Thyroid gland (tissue), 4 donors: Measurements from ENCODE around the gene ZNF408.

Source experiments
- CTCF ChIP-seq, 6 experiments: fragments of 200-600 bp in 3 of 6; fragments of 450-650 bp in 3 of 6; sonication (generic) in 3 of 6; IDR thresholded peaks; one replicate each; pipeline ENCODE4 v1.5.1; 2016 to 2019; ENCODE audit warnings: antibody characterized with exemption in 6 of 6, mild to moderate bottlenecking in 2 of 6, inconsistent platforms in 1 of 6, moderate library complexity in 1 of 6
- POLR2A ChIP-seq, 2 donors: fragments of 450-650 bp; IDR thresholded peaks; one replicate each; pipeline ENCODE4 v1.6.1; 2017; ENCODE audit warnings: antibody characterized with exemption in 2 of 2, mild to moderate bottlenecking in 2 of 2, moderate library complexity in 1 of 2

- TF ChIP-seq CTCF (IDR thresholded peaks at IDR 0.05) (no peak), POLR2A (IDR thresholded peaks at IDR 0.05) (no peak)
These were observed 4.6 kb upstream of the ZNF408 start for GRCh38 chr11:46696212-46696558.
